ENCODE results near the gene EIF4G3.

EIF4G3 gene

GRCh38 chr1:20775700-20776099 lies 401.0 kb downstream of the EIF4G3 start:
- DNase-seq (ENCODE audit: low read depth in 1 of 2, low spot score in 1 of 2), result no peak

- DNase-seq (ENCODE audit: low read depth in 1 of 2, low spot score in 1 of 2), result no peak
These were observed 404.9 kb downstream of the EIF4G3 start for GRCh38 chr1:20771780-20772179.

- DNase-seq (ENCODE audit: low read depth in 1 of 2, low spot score in 1 of 2), result no peak
These were observed 406.2 kb downstream of the EIF4G3 start for GRCh38 chr1:20770314-20771087.

GRCh38 chr1:20767271-20767670 lies 409.4 kb downstream of the EIF4G3 start:
- no peak for DNase-seq (ENCODE audit: low read depth in 1 of 2, low spot score in 1 of 2)

- DNase-seq (ENCODE audit: low read depth in 1 of 2, low spot score in 1 of 2), result no peak
These were observed 413.3 kb downstream of the EIF4G3 start for GRCh38 chr1:20763417-20763816.

- DNase-seq (ENCODE audit: low read depth in 1 of 2, low spot score in 1 of 2), result no peak
These were observed 416.4 kb downstream of the EIF4G3 start for GRCh38 chr1:20760322-20760721.
